Liver (tissue), 9 donors: ENCODE measurements around the gene RAD51B. TPM values are rescaled to one million over a fixed set of nuclear protein-coding genes. Genes with fewer than 3 reads are reported as not detected.

Experiments used
- DNase-seq: peaks from one replicate; pipeline ENCODE4 v3.0.0-alpha.2; 2017; ENCODE audit warnings: low spot score
- H3K27ac ChIP-seq, 2 donors: one replicate each; pipeline ENCODE4 v1.7.0; 2013; ENCODE audit warnings: inconsistent platforms in 2 of 2, low read length in 2 of 2, control low read depth in 1 of 2, low read depth in 1 of 2, mild to moderate bottlenecking in 1 of 2
- H3K27me3 ChIP-seq, 4 donors: one replicate each; pipeline versions ENCODE4 v1.6.1 to v1.7.0; 2013; ENCODE audit warnings: low read length in 3 of 4, inconsistent platforms in 1 of 4, mild to moderate bottlenecking in 1 of 4, moderate library complexity in 1 of 4; ENCODE audit not compliant: control insufficient read depth in 4 of 4, insufficient read depth in 4 of 4
- H3K36me3 ChIP-seq, 4 donors: one replicate each; pipeline versions ENCODE4 v1.6.1 to v1.7.0; 2013; ENCODE audit warnings: low read length in 3 of 4, mild to moderate bottlenecking in 3 of 4, low read depth in 1 of 4, moderate library complexity in 1 of 4; ENCODE audit not compliant: control insufficient read depth in 4 of 4, insufficient read depth in 3 of 4
- H3K4me1 ChIP-seq, 4 donors: one replicate each; pipeline versions ENCODE4 v1.6.1 to v1.7.0; 2013; ENCODE audit warnings: low read length in 3 of 4, mild to moderate bottlenecking in 3 of 4, moderate library complexity in 1 of 4; ENCODE audit not compliant: control insufficient read depth in 4 of 4, insufficient read depth in 4 of 4
- H3K4me3 ChIP-seq, 3 donors: one replicate each; pipeline versions ENCODE4 v1.6.1 to v1.7.0; 2013; ENCODE audit warnings: low read length in 3 of 3, control low read depth in 1 of 3, low read depth in 1 of 3, mild to moderate bottlenecking in 1 of 3
- H3K9ac ChIP-seq, 2 donors: one replicate each; pipeline ENCODE4 v1.7.0; 2013; ENCODE audit warnings: low read length in 2 of 2, mild to moderate bottlenecking in 2 of 2, moderate library complexity in 2 of 2, control low read depth in 1 of 2, low read depth in 1 of 2
- H3K9me3 ChIP-seq, 4 donors: one replicate each; pipeline versions ENCODE4 v1.6.1 to v1.7.0; 2013; ENCODE audit warnings: low read length in 3 of 4; ENCODE audit not compliant: control insufficient read depth in 4 of 4
- ATF3 ChIP-seq: IDR thresholded peaks from 2 replicates; pipeline ENCODE4 v1.6.1; 2016; ENCODE audit warnings: antibody characterized with exemption
- EGR1 ChIP-seq, 2 donors: IDR thresholded peaks; 2 replicates each; pipeline ENCODE4 v1.6.1; 2016 to 2018; ENCODE audit warnings: antibody characterized with exemption in 2 of 2, low read depth in 2 of 2
- FOXA2 ChIP-seq: IDR thresholded peaks from 2 replicates; pipeline ENCODE4 v1.6.1; 2016; ENCODE audit warnings: antibody characterized with exemption
- GABPA ChIP-seq, 2 donors: IDR thresholded peaks in 1 of 2; conservative IDR thresholded peaks in 1 of 2; 2 replicates each; pipeline ENCODE4 v1.6.1; 2016; ENCODE audit warnings: antibody characterized with exemption in 2 of 2, mild to moderate bottlenecking in 1 of 2, moderate library complexity in 1 of 2
- HNF4A ChIP-seq, 2 donors: conservative IDR thresholded peaks; 2 replicates each; pipeline ENCODE4 v1.6.1; 2016; ENCODE audit warnings: antibody characterized with exemption in 2 of 2, mild to moderate bottlenecking in 2 of 2
- HNF4G ChIP-seq: IDR thresholded peaks from 2 replicates; pipeline ENCODE4 v1.6.1; 2016; ENCODE audit warnings: antibody characterized with exemption
- JUND ChIP-seq, 2 donors: IDR thresholded peaks; 2 replicates each; pipeline ENCODE4 v1.6.1; 2016; ENCODE audit warnings: antibody characterized with exemption in 2 of 2
- MAX ChIP-seq: IDR thresholded peaks from 2 replicates; pipeline ENCODE4 v1.6.1; 2016; ENCODE audit warnings: antibody characterized with exemption
- NR2F2 ChIP-seq: IDR thresholded peaks from 2 replicates; pipeline ENCODE4 v1.6.1; 2016; ENCODE audit warnings: antibody characterized with exemption
- RAD21 ChIP-seq, 2 donors: IDR thresholded peaks; 2 replicates each; pipeline ENCODE4 v1.6.1; 2016; ENCODE audit warnings: antibody characterized with exemption in 2 of 2, mild to moderate bottlenecking in 2 of 2
- RXRA ChIP-seq, 2 donors: IDR thresholded peaks; 2 replicates each; pipeline ENCODE4 v1.6.1; 2017 to 2018; ENCODE audit warnings: antibody characterized with exemption in 2 of 2, mild to moderate bottlenecking in 1 of 2
- SP1 ChIP-seq: IDR thresholded peaks from 2 replicates; pipeline ENCODE4 v1.6.1; 2018; ENCODE audit warnings: antibody characterized with exemption, mild to moderate bottlenecking
- TAF1 ChIP-seq: conservative IDR thresholded peaks from 2 replicates; pipeline ENCODE4 v1.6.1; 2016; ENCODE audit warnings: antibody characterized with exemption, mild to moderate bottlenecking
- YY1 ChIP-seq: IDR thresholded peaks from 2 replicates; pipeline ENCODE4 v1.6.1; 2016; ENCODE audit warnings: antibody characterized with exemption, mild to moderate bottlenecking
- WGBS: extraction: QIAGEN DNeasy Blood & Tissue Kit; methylation state at CpG from one replicate; pipeline ENCODE4 v1.1.7; 2013; 5-methylcytosine and 5-hydroxymethylcytosine counted together
- polyA plus RNA-seq, 2 donors: library from polyadenylated mRNA; stranded (reverse) in 1 of 2; unstranded in 1 of 2; fragments of 200-250 nt in 1 of 2; fragments of >200 nt in 1 of 2; fragmentation: Nextera tagmentation in 1 of 2; extraction: Ambion mirVana in 1 of 2; gene quantifications; one replicate each; pipeline versions ENCODE4 v1.2.1 to v1.2.3, GENCODE V29; 2013 to 2015
- total RNA-seq, 2 donors: library from RNA; depleted of rRNA; stranded (reverse); fragments of >200 nt; gene quantifications; one replicate each; pipeline ENCODE4 v1.2.3, GENCODE V29; 2014
- TF ChIP-seq, protein P1 (sequence below): IDR thresholded peaks from 2 replicates; pipeline ENCODE4 v1.6.1; 2016; ENCODE audit warnings: antibody characterized with exemption, mild to moderate bottlenecking
- TF ChIP-seq, protein P2 (sequence below): IDR thresholded peaks from 2 replicates; pipeline ENCODE4 v1.6.1; 2016; ENCODE audit warnings: antibody characterized with exemption
- TF ChIP-seq, protein P3 (sequence below): fragments of 150-350 bp; IDR thresholded peaks from 2 replicates; pipeline ENCODE4 v1.5.1; 2017; ENCODE audit warnings: improper control_type of control experiment, low read depth, low read length; ENCODE audit not compliant: missing input control
- donor health status: healthy.
- donor health status: healthy.
- donor health status: healthy.
- donor health status: healthy.
- donor health status: healthy.

The RAD51B gene
- total and polyA plus RNA-seq, 4 donors = 0.81 to 12.9 (median 2.4) TPM

- peaks cover 0 to 3% (median 3%) of the 10 kb centered on the region in 4 donors for H3K9me3 ChIP-seq
- DNase-seq = no peak
- H3K4me3 ChIP-seq = no peak overlapping the region
- H3K27me3 ChIP-seq = no peaks in the 10 kb centered on the region
- H3K4me1 ChIP-seq = no peaks in the 10 kb centered on the region
- no peak overlapping the region for H3K27ac ChIP-seq
- 93% methylated on average over 4 of the region's 4 CpGs for WGBS
- H3K9ac ChIP-seq = no peak overlapping the region
- H3K36me3 ChIP-seq = no peaks in the 10 kb centered on the region
- no peak for TF ChIP-seq EGR1 (IDR thresholded peaks at IDR 0.05; ENCODE audit: low read depth in 2 of 2)
Measured at GRCh38 chr14:67927244-67927643, 107.7 kb downstream of the RAD51B start.

GRCh38 chr14:67928375-67928774 is 108.8 kb downstream of the RAD51B start:
- H3K27me3 ChIP-seq = no peaks in the 10 kb centered on the region
- no peak overlapping the region for H3K27ac ChIP-seq
- peaks cover 0 to 3% (median 3%) of the 10 kb centered on the region in 4 donors for H3K9me3 ChIP-seq
- TF ChIP-seq EGR1 (IDR thresholded peaks at IDR 0.05; ENCODE audit: low read depth in 2 of 2) = no peak
- no peak for TF ChIP-seq HNF4A (conservative IDR thresholded peaks at IDR 0.05)
- no peak for TF ChIP-seq SP1
- TF ChIP-seq GABPA (IDR thresholded peaks at IDR 0.05 in 1 of 2, conservative IDR thresholded peaks at IDR 0.05 in 1 of 2) = no peak
- no peak for TF ChIP-seq JUND (IDR thresholded peaks at IDR 0.05)
- TF ChIP-seq, protein P1, sequence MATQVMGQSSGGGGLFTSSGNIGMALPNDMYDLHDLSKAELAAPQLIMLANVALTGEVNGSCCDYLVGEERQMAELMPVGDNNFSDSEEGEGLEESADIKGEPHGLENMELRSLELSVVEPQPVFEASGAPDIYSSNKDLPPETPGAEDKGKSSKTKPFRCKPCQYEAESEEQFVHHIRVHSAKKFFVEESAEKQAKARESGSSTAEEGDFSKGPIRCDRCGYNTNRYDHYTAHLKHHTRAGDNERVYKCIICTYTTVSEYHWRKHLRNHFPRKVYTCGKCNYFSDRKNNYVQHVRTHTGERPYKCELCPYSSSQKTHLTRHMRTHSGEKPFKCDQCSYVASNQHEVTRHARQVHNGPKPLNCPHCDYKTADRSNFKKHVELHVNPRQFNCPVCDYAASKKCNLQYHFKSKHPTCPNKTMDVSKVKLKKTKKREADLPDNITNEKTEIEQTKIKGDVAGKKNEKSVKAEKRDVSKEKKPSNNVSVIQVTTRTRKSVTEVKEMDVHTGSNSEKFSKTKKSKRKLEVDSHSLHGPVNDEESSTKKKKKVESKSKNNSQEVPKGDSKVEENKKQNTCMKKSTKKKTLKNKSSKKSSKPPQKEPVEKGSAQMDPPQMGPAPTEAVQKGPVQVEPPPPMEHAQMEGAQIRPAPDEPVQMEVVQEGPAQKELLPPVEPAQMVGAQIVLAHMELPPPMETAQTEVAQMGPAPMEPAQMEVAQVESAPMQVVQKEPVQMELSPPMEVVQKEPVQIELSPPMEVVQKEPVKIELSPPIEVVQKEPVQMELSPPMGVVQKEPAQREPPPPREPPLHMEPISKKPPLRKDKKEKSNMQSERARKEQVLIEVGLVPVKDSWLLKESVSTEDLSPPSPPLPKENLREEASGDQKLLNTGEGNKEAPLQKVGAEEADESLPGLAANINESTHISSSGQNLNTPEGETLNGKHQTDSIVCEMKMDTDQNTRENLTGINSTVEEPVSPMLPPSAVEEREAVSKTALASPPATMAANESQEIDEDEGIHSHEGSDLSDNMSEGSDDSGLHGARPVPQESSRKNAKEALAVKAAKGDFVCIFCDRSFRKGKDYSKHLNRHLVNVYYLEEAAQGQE = no peak
- TF ChIP-seq RXRA (IDR thresholded peaks at IDR 0.05) = no peak
- TF ChIP-seq YY1 = no peak
- TF ChIP-seq FOXA2 = no peak
- no peak for TF ChIP-seq NR2F2
- TF ChIP-seq, protein P2, sequence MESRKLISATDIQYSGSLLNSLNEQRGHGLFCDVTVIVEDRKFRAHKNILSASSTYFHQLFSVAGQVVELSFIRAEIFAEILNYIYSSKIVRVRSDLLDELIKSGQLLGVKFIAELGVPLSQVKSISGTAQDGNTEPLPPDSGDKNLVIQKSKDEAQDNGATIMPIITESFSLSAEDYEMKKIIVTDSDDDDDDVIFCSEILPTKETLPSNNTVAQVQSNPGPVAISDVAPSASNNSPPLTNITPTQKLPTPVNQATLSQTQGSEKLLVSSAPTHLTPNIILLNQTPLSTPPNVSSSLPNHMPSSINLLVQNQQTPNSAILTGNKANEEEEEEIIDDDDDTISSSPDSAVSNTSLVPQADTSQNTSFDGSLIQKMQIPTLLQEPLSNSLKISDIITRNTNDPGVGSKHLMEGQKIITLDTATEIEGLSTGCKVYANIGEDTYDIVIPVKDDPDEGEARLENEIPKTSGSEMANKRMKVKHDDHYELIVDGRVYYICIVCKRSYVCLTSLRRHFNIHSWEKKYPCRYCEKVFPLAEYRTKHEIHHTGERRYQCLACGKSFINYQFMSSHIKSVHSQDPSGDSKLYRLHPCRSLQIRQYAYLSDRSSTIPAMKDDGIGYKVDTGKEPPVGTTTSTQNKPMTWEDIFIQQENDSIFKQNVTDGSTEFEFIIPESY = no peak
- TF ChIP-seq MAX = no peak
- no peak for TF ChIP-seq ATF3
- no peak for TF ChIP-seq RAD21 (IDR thresholded peaks at IDR 0.05)
- TF ChIP-seq, protein P3, sequence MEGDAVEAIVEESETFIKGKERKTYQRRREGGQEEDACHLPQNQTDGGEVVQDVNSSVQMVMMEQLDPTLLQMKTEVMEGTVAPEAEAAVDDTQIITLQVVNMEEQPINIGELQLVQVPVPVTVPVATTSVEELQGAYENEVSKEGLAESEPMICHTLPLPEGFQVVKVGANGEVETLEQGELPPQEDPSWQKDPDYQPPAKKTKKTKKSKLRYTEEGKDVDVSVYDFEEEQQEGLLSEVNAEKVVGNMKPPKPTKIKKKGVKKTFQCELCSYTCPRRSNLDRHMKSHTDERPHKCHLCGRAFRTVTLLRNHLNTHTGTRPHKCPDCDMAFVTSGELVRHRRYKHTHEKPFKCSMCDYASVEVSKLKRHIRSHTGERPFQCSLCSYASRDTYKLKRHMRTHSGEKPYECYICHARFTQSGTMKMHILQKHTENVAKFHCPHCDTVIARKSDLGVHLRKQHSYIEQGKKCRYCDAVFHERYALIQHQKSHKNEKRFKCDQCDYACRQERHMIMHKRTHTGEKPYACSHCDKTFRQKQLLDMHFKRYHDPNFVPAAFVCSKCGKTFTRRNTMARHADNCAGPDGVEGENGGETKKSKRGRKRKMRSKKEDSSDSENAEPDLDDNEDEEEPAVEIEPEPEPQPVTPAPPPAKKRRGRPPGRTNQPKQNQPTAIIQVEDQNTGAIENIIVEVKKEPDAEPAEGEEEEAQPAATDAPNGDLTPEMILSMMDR = no peak
- TF ChIP-seq HNF4G = no peak
- TF ChIP-seq TAF1 = no peak
- WGBS = 94% methylated on average over 11 of the region's 11 CpGs
- H3K36me3 ChIP-seq = no peaks in the 10 kb centered on the region
- H3K9ac ChIP-seq = no peak overlapping the region
- H3K4me3 ChIP-seq = no peak overlapping the region
- no peak for DNase-seq
- no peaks in the 10 kb centered on the region for H3K4me1 ChIP-seq
